GM23338 (cell line): ENCODE data around the gene NINJ1. TPM values are rescaled to one million over a fixed set of nuclear protein-coding genes. Genes with fewer than 3 reads are reported as not detected.

Experiments
- ATAC-seq: fragments of 200-7000 bp; cut with Tn5 transposase; 3 replicates; pipeline ENCODE4 v1.9.1; 2020
- DNase-seq: peaks from one replicate; pipeline ENCODE4 v3.0.0-alpha.2; 2015; ENCODE audit warnings: low spot score
- H2AFZ ChIP-seq: fragments of 200-600 bp; sonication (generic); 2 replicates; pipeline ENCODE4 v1.8.0; 2016; ENCODE audit warnings: antibody characterized with exemption, mild to moderate bottlenecking, moderate library complexity
- H3F3A ChIP-seq: fragments of 200-600 bp; sonication (generic); replicated peaks from 2 replicates; pipeline ENCODE4 v1.8.0; 2017; ENCODE audit warnings: antibody characterized with exemption, mixed run types, low read depth
- H3K27ac ChIP-seq: fragments of 200-600 bp; sonication (generic); 2 replicates; pipeline ENCODE4 v1.6.1; 2016; ENCODE audit warnings: low read depth
- H3K27me3 ChIP-seq: fragments of 200-600 bp; sonication (generic); 2 replicates; pipeline ENCODE4 v1.8.0; 2016; ENCODE audit warnings: mild to moderate bottlenecking, mixed run types, moderate library complexity; ENCODE audit not compliant: insufficient read depth
- H3K36me3 ChIP-seq: fragments of 200-600 bp; sonication (generic); 2 replicates; pipeline ENCODE4 v1.8.0; 2016; ENCODE audit warnings: mild to moderate bottlenecking; ENCODE audit not compliant: insufficient read depth
- H3K4me1 ChIP-seq: fragments of 200-600 bp; sonication (generic); 2 replicates; pipeline ENCODE4 v1.8.0; 2016; ENCODE audit warnings: mild to moderate bottlenecking, moderate library complexity; ENCODE audit not compliant: insufficient read depth
- H3K4me2 ChIP-seq: fragments of 200-600 bp; sonication (generic); 2 replicates; pipeline ENCODE4 v1.7.1; 2017; ENCODE audit warnings: mixed run types
- H3K4me3 ChIP-seq: fragments of 200-600 bp; sonication (generic); 2 replicates; pipeline ENCODE4 v1.6.1; 2016; ENCODE audit warnings: mixed run types
- H3K79me2 ChIP-seq: fragments of 200-600 bp; sonication (generic); replicated peaks from 2 replicates; pipeline ENCODE4 v1.8.0; 2017; ENCODE audit warnings: mild to moderate bottlenecking; ENCODE audit not compliant: insufficient read depth
- H3K9me2 ChIP-seq: fragments of 200-600 bp; sonication (generic); 2 replicates; pipeline ENCODE4 v1.8.0; 2017; ENCODE audit not compliant: insufficient read depth
- H4K20me1 ChIP-seq: fragments of 200-600 bp; sonication (generic); replicated peaks from 2 replicates; pipeline ENCODE4 v1.8.0; 2017; ENCODE audit warnings: mild to moderate bottlenecking; ENCODE audit not compliant: insufficient read depth
- H3K27ac Mint-ChIP-seq: 2 replicates; pipeline ENCODE4 v1.8.0; 2020; ENCODE audit warnings: inconsistent platforms, mild to moderate bottlenecking, moderate library complexity, mixed read lengths
- H3K27me3 Mint-ChIP-seq: 3 replicates; pipeline ENCODE4 v1.8.0; 2022; ENCODE audit warnings: low read depth, mild to moderate bottlenecking, moderate library complexity, mixed read lengths, inconsistent platforms; ENCODE audit not compliant: insufficient read depth, poor library complexity
- H3K36me3 Mint-ChIP-seq: 3 replicates; pipeline ENCODE4 v1.8.0; 2021; ENCODE audit warnings: low read depth, mild to moderate bottlenecking, inconsistent platforms, moderate library complexity, mixed read lengths
- H3K4me1 Mint-ChIP-seq: 3 replicates; pipeline ENCODE4 v1.8.0; 2020; ENCODE audit warnings: mild to moderate bottlenecking, inconsistent platforms, mixed read lengths
- H3K4me3 Mint-ChIP-seq: 3 replicates; pipeline ENCODE4 v1.8.0; 2021; ENCODE audit warnings: moderate library complexity, mild to moderate bottlenecking, inconsistent platforms, mixed read lengths
- H3K9me3 Mint-ChIP-seq: 3 replicates; pipeline ENCODE4 v1.8.0; 2020; ENCODE audit warnings: moderate library complexity, mild to moderate bottlenecking, inconsistent platforms, mixed read lengths
- CREB1 ChIP-seq: fragments of 250-450 bp; sonication (Bioruptor Pico); IDR thresholded peaks from 2 replicates; pipeline ENCODE4 v1.5.0; 2020; ENCODE audit warnings: low read depth, mild to moderate bottlenecking, moderate library complexity
- ETS1 ChIP-seq: IDR thresholded peaks from 2 replicates; pipeline ENCODE4 v1.6.1; 2016; ENCODE audit warnings: antibody characterized with exemption
- EZH2 ChIP-seq: fragments of 200-600 bp; sonication (generic); IDR thresholded peaks from one replicate; pipeline ENCODE4 v1.8.0; 2017; ENCODE audit warnings: antibody characterized with exemption, mild to moderate bottlenecking, low read depth; ENCODE audit not compliant: unreplicated experiment
- JUNB ChIP-seq: IDR thresholded peaks from one replicate; pipeline ENCODE4 v1.6.1; 2016; ENCODE audit warnings: antibody characterized with exemption; ENCODE audit not compliant: unreplicated experiment
- NANOG ChIP-seq: IDR thresholded peaks from 2 replicates; pipeline ENCODE4 v1.6.1; 2016; ENCODE audit warnings: antibody characterized with exemption, borderline replicate concordance
- STAT1 ChIP-seq: IDR thresholded peaks from one replicate; pipeline ENCODE4 v1.6.1; 2016; ENCODE audit warnings: antibody characterized with exemption; ENCODE audit not compliant: unreplicated experiment
- ZNF462 ChIP-seq: fragments of 250-450 bp; sonication (Bioruptor Pico); IDR thresholded peaks from 2 replicates; pipeline ENCODE4 v1.5.0; 2020; ENCODE audit warnings: mild to moderate bottlenecking, moderate library complexity
- polyA plus RNA-seq: library from polyadenylated mRNA; unstranded; fragments of >200 nt; fragmentation: Nextera tagmentation; extraction: Ambion mirVana; gene quantifications from 2 replicates; pipeline ENCODE4 v1.2.1, GENCODE V29; 2016
- total RNA-seq: library from RNA; depleted of rRNA; stranded (reverse); fragments of >200 nt; shearing (Covaris generic); gene quantifications from 2 replicates; pipeline ENCODE4 v1.2.3, GENCODE V29; 2014
- TF ChIP-seq, protein P1 (sequence below): IDR thresholded peaks from one replicate; pipeline ENCODE4 v1.6.1; 2018; ENCODE audit warnings: antibody characterized with exemption; ENCODE audit not compliant: unreplicated experiment

NINJ1 gene
- total and polyA plus RNA-seq, 2 experiments from 2014 or later: 36.3 to 39.7 TPM

DNA sequence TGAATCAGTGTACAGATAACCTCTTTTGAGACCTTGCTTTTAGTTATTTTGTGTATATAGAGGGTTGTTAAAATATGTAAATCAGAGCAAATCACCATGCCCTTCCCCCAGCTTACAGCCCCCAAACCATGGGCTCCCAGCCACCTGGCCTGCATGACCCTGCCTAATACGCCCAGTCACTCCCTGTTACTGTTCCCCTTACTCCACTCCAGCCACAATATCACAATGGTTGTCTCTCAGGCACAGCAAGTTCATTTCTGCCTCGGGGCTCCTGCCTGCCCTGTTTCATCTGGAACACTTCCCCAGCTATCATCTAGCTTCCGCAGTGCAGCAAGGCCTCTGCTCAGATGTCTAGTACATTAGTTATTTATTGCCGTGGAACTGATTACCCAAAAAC lies 43.0 kb downstream of the NINJ1 start:
- H3K27ac Mint-ChIP-seq: no peak overlapping the region
- no peak overlapping the region for H3K4me3 Mint-ChIP-seq
- no peak for DNase-seq
- H3K36me3 Mint-ChIP-seq: peaks cover 4% of the 10 kb centered on the region; the same call in 2 of the 3 replicates
- H3K27me3 Mint-ChIP-seq: peaks cover 10% of the 10 kb centered on the region
- Histone ChIP-seq H3K79me2 (no peaks in the 10 kb centered on the region), H3K36me3 (no peaks in the 10 kb centered on the region; the same call in 1 of the 2 replicates), H4K20me1 (no peaks in the 10 kb centered on the region), H3K27ac (no peak overlapping the region), H3K4me2 (no peak overlapping the region), H3K4me3 (no peak overlapping the region), H3K4me1 (0 out of 2 replicates have a peak, but pooled peaks cover 3% of the 10 kb centered on the region), H3K9me2 (no peaks in the 10 kb centered on the region), H3K27me3 (no peaks in the 10 kb centered on the region), H3F3A (0 out of 2 replicates have a peak, but pooled peaks cover 8% of the 10 kb centered on the region), H2AFZ (no peak overlapping the region)
- peaks cover 5% of the 10 kb centered on the region; the same call in 1 of the 3 replicates for H3K9me3 Mint-ChIP-seq
- no peak for TF ChIP-seq ETS1
- no peak for TF ChIP-seq EZH2
- TF ChIP-seq NANOG: no peak
- TF ChIP-seq ZNF462 (CRISPR knock-in tag): no peak
- TF ChIP-seq JUNB: no peak
- TF ChIP-seq, protein P1, sequence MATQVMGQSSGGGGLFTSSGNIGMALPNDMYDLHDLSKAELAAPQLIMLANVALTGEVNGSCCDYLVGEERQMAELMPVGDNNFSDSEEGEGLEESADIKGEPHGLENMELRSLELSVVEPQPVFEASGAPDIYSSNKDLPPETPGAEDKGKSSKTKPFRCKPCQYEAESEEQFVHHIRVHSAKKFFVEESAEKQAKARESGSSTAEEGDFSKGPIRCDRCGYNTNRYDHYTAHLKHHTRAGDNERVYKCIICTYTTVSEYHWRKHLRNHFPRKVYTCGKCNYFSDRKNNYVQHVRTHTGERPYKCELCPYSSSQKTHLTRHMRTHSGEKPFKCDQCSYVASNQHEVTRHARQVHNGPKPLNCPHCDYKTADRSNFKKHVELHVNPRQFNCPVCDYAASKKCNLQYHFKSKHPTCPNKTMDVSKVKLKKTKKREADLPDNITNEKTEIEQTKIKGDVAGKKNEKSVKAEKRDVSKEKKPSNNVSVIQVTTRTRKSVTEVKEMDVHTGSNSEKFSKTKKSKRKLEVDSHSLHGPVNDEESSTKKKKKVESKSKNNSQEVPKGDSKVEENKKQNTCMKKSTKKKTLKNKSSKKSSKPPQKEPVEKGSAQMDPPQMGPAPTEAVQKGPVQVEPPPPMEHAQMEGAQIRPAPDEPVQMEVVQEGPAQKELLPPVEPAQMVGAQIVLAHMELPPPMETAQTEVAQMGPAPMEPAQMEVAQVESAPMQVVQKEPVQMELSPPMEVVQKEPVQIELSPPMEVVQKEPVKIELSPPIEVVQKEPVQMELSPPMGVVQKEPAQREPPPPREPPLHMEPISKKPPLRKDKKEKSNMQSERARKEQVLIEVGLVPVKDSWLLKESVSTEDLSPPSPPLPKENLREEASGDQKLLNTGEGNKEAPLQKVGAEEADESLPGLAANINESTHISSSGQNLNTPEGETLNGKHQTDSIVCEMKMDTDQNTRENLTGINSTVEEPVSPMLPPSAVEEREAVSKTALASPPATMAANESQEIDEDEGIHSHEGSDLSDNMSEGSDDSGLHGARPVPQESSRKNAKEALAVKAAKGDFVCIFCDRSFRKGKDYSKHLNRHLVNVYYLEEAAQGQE: no peak
- no peak for TF ChIP-seq CREB1 (CRISPR knock-in tag)
- TF ChIP-seq STAT1: no peak
- peaks cover 7% of the 10 kb centered on the region for H3K4me1 Mint-ChIP-seq
- no peak for ATAC-seq
